Stimulated activated CD4-positive, alpha-beta T cell treated with anti-CD3 and anti-CD28 coated beads, Interleukin-1b, Interleukin-23, amount 100 ng/mL, for 1 hour (primary cell): ENCODE data around the gene MRTFA.
"Not testable (repeated sequence)": the region's sequence is repeated elsewhere in the genome, so short reads cannot be mapped to it uniquely, and the experiment has no call there.

Experiments
- DNase-seq, 2 donors: peaks; one replicate each; pipeline ENCODE4 v3.0.0-alpha.2; 2020; ENCODE audit warnings: low read depth in 2 of 2

MRTFA gene

GRCh38 chr22:40521046-40521445 lies 115.5 kb downstream of the MRTFA start:
- no peak for DNase-seq

DNA sequence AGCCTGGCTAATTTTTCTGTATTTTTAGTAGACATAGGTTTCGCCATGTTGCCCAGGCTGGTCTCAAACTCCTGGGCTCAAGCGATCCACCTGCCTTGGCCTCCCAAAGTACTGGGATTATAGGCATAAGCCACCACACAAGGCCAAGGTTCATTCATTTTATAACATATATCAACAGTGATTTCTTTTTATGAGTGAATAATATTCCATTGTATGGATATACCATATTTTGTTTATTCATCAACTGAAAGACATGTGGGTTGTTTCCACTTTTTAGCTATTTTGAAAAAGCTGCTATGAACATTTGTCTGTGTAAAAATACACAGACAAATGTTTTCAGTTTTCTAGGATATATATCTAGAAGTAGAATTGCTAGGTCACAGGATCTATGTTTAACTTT lies 116.0 kb downstream of the MRTFA start:
- DNase-seq = no peak

DNA sequence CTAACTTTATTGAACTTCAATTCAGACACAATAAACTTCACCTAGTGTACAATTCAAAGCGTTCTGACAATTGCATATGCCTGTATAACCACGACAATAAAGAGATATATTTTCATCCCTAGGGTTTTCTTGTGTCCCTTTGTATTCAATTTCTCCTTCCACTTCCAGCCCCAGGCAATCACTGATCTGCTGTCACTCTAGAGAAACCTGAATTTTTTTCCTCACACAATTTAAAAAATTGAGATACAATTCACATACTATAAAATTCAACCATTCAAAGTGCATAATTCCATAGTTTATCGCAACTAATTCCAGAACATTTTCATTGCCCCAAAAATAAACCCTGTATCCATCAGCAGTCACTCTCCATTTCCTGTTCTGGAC lies 116.6 kb downstream of the MRTFA start:
- no peak for DNase-seq

GRCh38 chr22:40519284-40519947 lies 117.1 kb downstream of the MRTFA start:
- DNase-seq = no peak

- DNase-seq = no peak
Observed at GRCh38 chr22:40518840-40519239, 117.7 kb downstream of the MRTFA start.

DNA sequence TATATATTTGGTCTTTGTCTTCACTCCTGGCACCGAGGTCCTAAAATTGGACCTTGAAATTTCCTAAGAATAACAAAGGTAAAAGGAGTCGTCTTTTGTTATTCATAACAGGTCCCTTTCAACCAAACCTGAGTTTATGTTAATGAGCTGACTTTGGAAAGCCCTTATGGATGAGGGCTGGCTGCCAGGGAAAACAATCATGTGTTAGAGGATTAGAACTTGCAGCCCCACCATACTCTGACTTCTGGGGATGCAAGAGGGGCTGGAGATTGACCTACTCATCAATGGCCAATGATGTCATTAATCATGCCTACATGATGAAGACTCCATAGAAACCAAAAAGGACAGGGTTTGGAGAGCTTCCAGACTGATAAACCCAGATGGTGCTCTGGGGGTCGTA lies 118.9 kb downstream of the MRTFA start:
- no peak for DNase-seq

- no peak for DNase-seq
Observed at GRCh38 chr22:40516416-40516815, 120.1 kb downstream of the MRTFA start.

DNA sequence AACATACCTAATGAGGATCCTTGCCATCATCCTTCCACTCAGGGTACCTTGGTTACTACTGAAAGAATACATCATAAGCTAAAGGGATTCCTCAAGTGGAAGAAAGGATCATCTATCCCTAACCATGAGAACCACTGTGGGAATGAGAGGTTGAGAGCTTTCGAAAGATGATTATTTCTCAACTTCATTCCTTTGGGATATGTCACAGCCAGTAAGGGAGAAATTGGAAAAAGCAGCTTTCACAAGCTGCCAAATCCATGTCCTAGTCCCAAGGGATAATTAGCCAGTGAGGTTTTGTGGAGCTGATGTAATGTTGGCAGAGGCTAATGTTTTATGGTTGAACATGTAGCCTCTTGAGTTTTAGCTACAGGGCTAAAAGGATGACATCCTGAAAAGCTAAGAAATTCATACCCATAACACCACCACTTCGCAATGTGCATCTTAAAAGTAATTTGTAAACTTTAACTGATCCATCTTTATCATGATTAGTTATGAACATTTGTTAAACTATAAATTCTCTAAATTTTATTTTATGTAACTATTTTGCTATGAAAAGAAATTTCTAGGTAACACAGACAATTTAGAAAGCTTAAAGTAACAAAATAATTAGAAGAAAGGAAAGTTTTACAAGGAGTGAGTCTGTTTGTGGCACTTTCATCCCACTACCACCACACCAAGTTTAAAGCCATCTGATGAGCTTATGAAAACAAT lies 123.9 kb downstream of the MRTFA start:
- DNase-seq = no peak

DNA sequence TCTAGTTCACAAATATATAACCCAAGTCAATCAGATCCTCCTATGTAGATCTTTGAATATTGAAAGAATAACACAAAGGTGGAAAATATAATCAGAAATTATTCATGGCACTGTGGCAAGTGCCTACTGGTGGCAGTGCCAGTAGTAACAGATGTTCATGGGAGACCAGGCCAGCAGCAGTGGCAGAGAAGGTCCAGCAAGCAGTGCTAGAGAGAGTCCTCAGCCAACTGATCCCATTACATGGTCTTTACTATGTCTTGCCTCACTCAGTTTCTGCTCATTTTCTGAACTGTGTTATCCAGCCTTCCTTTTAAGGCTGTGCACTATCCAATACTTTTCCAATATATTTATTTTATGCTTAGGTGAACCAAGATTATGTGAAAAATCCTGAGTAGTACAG lies 124.9 kb downstream of the MRTFA start:
- no peak for DNase-seq

- no peak for DNase-seq
Observed at GRCh38 chr22:40510631-40511364, 125.7 kb downstream of the MRTFA start.

DNA sequence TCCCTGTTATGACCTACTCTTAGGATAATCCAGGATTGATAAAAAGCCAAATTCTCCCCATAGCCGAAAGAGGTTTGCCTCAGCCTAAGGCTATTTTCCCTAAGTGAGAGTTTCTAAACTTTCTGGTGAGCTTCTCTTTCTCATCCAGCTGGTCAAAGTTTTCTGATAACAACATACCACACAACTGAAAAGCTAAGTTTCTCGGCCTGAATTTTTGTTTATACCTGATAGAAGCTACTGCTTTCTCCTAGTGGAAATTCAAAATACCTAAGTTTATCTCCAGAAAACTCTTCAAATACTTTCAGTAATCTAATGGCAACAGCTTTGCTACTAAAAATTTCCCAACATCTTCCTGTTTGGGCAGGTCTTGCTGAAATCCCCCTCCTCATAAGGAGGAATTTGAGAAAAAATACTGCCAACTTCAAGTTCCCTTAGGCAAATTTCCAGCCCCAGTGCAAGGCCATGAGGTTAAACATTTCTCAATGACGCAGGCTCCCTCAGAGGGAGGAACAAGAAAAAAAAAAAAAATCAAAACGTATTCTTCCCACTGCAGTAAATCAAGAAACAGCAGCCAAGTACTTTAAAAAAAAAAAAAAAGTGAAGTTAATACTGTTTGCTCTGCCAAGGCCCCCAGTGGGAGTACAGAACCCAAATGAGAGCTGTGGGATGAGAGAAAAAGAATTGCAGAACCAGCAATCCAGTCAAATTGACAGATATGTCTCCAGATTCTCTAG lies 127.0 kb downstream of the MRTFA start:
- no peak for DNase-seq

- DNase-seq = not testable (repeated sequence)
Observed at GRCh38 chr22:40508046-40508445, 128.5 kb downstream of the MRTFA start.

DNA sequence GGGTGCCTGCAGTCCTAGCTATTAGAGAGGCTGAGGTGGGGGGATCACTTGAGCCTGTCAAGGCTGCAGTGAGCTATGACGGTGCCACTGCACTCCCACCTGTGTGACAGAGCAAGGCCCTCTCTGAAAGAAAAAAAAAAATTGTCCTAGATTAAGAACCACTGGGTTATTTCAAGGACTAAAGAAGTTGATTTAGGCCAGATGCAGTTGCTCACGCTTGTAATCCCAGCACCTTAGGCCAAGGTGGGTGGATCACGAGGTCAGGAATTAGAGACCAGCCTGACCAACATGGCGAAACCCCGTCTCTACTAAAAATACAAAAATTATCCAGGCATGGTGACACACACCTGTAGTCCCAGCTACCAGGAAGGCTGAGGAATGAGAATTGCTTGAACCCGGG lies 129.0 kb downstream of the MRTFA start:
- DNase-seq = no peak

DNA sequence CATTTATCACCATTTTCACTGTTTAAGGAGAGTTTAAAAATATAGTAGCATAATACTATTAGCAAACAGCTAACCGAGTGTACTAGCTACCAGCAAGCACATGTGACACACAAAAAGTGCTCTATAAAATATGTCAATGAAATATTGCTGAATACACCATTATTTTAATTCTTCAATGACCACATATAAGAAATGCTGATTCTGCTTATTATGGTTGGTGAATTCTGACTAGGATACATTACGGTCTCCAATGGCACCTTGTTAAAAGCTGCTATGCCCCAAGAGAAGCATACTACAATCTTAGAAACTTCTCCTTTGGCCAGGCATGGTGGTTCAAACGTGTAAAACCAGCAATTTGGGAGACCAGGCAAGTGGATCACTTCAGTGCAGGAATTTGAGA lies 129.8 kb downstream of the MRTFA start:
- DNase-seq = no peak

DNA sequence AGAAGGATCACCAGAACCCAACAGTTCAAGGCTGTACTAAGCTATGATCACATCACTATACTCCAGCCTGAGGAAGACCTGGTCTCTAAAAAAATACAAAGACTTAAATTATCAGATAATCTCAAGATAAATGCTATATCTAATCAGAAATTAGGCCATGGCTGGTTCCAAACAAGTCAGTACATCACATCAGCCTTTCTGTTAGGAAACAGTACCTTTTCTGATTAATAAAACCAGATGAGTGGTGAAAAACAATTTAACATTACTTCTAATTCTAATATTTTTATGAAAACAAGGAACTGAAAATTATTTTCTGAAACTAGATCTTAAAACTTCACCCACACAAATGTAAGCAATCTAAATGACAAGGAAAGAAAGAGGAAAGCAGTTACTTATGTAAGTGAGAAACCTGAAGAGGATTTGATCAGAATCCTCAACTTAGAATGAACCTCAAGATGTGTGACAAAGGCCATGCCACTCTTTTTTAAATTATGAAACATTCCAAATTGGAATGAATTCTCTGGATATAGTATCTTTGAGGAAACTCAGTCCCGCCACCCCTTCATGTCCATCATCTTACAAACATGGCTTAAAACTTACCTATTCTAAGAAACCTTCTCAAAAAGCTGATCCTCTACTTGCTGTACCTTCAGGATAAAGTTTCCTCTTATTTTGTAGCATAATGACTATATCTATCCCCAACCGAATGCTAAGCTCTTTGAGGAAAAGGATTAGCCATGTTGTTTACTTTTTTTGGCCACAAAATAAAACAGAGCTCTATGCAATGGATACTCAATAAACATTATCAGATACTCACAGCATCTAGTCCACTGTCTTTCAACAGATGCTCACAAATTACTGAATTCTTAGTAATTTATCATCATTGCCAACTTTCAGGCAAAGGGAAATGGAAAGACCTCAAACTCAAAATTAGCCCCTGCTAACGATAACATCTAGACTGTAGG lies 132.0 kb downstream of the MRTFA start:
- no peak for DNase-seq

GRCh38 chr22:40502919-40503318 lies 133.6 kb downstream of the MRTFA start:
- DNase-seq = no peak

DNA sequence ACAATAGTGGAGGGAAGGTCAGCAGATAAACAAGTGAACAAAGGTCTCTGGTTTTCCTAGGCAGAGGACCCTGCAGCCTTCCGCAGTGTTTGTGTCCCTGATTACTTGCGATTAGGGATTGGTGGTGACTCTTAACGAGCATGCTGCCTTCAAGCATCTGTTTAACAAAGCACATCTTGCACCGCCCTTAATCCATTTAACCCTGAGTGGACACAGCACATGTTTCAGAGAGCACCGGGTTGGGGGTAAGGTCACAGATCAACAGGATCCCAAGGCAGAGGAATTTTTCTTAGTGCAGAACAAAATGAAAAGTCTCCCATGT lies 136.1 kb downstream of the MRTFA start:
- not testable (repeated sequence) for DNase-seq

- no peak for DNase-seq
Observed at GRCh38 chr22:40499209-40499623, 137.3 kb downstream of the MRTFA start.

- no peak for DNase-seq
Observed at GRCh38 chr22:40498420-40499208, 137.9 kb downstream of the MRTFA start.

DNA sequence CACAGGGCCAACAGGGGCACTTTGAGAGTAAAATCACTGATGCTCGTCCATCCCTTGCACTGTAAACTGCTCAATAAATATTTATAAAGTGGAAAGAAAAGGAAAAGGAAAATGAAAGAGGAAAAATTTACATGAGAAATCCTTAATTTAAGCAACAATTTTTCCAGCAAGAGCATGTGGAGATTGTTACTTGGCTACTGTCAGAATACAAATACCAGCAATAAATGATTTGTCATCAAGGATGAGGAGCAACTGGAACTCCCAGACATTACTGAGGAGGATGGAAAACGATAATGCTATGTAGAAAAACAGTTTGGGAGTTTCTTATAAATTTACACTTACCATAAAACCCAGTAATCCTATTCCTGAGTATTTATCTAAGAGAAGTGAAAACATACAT lies 143.1 kb downstream of the MRTFA start:
- no peak for DNase-seq
